Hypothalamus (tissue), 51 donors: ENCODE results near the gene SRMS.
A peak's percentile ranks its signal among the peaks of the same experiment; 100 is the strongest.

Experiments
- DNase-seq, 51 donors: peaks; one replicate each; lab custom pipeline; 2025; lab: John Stamatoyannopoulos, UW

SRMS gene

DNA sequence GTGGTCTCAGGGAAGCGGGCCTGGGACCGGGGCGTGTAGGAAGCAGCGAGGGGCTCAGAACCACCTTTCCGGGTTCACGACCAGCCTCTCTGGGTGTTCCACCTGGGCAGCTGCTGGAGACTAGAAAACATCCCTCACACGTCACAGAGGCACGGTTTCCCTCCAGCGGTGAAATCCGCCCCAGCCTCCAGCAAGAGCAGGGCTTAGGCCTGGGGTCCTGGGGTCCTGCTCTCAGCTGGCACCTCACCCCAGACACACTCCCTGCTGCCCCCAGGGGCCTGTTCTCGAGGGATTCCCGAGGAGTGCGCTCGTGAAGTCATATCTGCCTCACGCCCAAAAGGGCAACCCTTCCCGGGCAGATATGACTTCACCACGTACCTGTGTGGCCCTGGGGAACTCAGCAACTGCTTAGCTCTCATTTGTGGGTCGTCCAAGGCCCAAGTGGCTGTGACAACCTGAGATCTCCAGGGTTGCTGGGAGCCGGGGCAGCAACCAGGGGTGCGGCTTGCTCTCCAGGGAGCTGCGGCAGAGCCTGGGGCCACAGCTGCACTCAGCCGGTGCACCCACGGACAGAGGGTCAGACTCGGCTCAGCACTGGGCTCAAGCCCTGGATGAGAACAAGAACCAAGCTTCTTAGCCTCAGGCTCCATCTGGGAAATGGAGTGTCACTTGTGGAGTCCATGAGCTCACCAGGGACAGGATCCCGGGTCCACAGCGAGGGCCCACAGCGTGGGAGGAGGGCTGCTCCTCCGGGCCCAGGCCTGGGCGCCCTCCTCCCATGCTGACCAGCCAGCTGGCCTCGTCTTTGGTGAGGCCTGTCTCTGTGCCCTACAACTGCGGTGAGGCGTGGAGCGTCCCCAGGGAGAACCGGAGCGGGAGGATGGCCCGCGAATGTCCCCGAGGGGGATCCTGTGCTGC, 7.1 kb upstream of the SRMS start:
- DNase-seq: no peak

DNA sequence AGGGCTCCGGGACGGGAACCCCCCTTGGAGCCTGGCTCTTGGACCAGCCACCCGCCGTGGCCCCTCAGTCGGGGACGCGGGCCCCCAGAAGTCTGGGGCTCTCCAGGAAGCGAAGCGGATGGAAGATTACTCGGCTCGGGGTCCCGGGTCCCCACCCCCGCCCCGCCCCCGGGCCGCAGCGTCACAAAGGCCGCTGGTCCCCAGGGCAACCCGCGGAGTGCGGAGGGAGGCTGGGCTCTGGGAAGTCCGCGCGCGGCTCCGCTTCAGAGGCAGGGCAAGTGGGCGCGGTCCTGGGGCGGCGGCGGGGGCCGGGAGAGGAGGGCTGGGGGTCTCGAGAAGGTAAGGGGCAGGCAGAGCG, 6.4 kb upstream of the SRMS start, which contains the start of gene FNDC11:
Gene FNDC11 (plus strand): TSS at position 227 of the 358 bp plus-strand sequence. CDS start 1,505 bp downstream, outside the sequence.
- DNase-seq: peak in 2 of 51 donors; percentile 9 to 11

DNA sequence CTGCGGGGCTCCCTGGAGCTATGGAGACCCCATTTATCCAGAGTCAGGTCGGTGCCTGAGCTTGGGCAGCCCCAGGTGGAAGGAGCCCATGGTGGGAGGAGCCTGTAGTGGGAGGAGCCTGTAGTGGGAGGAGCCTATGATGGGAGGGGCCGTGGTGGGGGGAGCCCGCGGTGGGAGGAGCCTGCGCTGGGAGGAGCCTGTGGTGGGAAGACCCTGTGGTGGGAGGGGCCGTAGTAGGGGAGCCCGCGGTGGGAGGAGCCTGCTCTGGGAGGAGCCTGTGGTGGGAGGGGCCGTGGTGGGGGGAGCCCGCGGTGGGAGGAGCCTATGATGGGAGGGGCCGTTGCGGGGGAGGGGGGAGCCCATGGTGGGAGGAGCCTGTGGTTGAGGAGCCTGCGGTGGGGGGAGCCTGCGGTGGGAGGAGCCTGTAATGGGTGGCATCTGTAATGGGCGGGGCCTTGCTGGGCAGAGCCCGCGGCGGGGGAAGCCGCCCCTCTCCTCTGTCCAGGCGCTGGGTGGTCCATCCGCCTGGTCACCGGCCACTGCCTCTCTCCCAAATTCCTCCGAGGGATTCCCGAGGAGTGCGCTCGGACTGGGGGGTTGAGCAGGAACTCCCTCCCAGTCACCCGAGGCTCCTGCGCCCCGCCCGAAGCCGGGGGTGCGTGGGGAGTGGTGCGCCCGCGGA, 5.8 kb upstream of the SRMS start:
- DNase-seq: peak in 19 of 51 donors; percentile 6 to 70 (median 32)

DNA sequence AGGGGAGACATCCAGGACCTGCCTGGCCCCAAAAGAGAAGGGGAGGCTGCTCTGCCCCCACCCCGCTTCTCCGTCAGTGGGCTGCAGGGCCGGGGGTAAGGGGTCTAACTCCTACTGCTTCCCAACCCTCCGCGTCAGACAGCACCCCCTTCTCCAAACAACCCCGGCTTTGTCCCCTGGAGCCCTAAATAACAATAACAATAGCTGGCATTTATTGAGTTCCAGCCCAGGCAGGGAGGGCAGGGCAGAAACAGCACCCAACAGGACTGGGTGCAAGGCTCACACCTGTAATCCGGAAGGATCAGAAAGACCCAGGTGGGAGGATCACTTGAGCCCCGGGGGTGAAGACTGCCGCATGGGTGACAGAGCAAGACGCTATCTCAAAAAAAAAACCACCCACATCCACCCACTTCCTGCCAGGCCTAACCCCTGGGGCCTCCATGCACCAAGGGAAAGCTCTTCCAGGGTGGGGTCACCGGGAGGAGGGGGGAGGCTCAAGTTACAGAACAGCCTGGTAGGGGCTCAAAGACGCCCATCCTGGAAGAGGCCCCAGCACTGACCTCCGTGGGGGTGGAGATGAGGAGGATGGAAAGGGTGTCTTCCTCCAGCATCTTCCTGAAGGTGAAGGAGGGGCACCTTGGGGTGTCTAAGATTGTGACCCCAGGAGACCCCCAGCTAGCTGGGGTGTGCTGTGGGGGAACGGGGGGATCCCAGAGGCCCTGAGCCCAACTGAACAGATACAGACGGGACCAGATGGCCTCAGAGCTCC, 5.1 kb upstream of the SRMS start:
- no peak for DNase-seq

DNA sequence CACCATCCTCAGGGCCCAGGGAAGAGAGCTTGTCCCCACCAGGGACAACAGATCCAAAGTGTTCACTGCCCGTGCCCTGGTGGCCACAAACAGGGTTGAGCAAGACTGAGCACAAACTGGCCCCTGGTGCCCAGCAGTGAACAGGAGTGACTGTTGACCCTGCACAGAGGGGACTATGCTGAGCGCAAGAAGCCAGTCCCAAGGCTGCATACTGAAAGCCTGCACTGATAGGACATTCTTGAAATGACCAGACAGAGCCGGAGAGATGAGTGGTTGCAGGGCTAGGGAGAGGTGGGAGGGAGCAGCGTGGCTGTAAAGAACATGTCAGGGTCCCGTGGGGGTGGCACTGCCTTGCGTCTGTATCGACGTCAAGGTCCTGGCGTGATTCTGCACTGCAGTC, 3.5 kb upstream of the SRMS start:
- DNase-seq: no peak

DNA sequence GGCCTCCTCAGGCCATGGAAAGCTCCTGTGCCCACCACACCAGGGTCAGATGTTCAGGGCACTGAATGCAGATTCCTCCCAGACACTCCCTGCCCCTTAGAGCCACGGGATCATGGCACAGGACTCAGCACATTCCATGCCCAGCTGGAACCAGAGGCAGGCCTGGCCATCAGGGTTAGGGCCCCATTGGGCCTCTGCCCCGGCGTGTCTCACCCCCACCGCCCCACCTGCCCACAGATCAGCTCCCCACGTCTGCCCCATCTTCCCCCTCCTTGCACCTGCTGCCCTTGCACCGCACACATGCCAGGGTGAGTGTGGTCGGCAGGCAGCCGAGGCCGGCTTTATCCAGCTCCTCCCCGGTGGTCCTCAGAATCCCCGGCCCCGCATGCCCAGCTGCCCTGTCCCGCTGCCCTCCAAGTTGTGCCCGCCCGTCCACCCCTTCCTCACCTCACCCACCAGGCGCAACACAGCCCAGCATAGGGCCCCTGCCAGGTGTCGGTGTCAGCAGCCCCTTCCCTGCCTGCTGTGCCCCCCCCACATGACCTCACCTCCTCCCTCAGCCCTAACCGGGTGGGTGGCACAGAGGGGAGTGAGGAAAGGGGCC, 2.2 kb upstream of the SRMS start:
- DNase-seq: no peak

DNA sequence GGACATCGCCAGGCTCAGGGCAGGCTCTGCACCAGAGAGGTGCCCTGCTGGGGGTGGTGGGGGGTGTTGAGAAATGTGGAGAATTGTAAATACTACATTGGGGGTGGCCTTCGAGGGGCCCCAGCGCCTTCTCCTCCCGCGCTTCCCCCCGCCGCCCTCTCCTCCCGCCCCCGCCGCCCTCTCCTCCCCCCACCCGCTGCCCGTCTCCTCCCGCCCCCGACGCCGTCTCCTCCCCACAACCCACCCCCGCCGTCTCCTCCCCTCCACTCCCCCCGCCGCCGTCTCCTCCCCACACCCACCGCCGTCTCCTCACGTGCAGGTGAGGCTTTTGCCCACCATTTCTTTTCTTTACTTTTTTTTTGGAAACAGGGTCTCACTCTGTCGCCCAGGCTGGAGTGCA, 1.5 kb upstream of the SRMS start:
- no peak for DNase-seq

DNA sequence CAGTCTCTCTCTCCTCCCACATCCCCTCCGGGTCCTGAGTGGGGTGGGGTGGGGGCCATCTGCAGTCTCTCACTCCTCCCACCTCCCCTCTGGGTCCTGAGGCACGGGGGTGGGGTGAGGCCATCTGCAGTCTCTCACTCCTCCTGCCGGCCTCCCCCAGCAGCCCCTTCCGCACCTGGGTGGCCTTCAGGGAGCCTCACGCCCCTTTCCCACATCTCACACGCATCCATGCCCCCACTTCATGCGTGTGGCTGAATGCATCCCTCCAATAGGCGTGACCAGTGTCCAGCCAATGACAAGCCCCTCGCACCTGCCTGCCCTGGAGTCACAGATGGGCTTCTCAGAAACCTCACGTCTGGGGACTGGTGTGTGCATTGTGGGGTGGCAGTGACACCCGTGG, 993 bp upstream of the SRMS start:
- DNase-seq: no peak

DNA sequence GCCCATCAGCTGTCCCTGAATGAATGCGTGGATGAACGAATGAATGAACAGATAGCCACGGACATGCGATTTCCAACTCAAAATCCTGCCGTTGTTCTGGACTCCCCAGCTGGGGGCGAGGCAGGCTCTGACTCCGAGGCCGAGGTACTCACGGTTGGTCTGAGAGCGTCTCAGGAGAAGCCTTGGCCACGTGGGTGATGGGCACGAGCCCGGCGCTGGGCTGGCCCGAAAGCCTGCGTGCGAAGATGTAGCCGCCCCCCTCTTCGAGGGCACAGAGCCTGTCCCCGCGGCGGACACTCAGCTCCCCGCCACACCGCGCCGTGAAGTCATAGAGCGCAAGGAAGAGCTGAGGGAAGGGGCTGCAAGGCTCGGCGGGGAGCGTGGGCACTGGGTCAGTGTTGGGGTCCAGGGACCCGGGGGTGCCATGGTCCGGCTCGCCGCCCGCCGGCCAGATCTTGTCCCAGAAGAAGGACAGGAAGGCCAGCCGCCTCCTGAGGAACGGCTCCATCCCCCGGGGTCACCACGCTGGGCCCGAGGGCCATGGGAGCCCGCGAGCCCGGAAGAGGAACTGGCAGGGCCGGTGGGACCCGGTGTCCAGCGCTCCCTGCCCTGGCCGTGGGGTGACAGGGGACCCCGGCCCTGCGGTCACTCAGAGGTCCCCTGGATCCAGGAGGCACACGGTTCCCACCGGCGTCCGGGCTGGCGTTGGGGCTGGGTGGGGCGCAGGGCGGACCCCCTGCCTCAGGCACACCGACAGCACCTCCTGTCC, 409 bp downstream of the SRMS start:
- no peak for DNase-seq

DNA sequence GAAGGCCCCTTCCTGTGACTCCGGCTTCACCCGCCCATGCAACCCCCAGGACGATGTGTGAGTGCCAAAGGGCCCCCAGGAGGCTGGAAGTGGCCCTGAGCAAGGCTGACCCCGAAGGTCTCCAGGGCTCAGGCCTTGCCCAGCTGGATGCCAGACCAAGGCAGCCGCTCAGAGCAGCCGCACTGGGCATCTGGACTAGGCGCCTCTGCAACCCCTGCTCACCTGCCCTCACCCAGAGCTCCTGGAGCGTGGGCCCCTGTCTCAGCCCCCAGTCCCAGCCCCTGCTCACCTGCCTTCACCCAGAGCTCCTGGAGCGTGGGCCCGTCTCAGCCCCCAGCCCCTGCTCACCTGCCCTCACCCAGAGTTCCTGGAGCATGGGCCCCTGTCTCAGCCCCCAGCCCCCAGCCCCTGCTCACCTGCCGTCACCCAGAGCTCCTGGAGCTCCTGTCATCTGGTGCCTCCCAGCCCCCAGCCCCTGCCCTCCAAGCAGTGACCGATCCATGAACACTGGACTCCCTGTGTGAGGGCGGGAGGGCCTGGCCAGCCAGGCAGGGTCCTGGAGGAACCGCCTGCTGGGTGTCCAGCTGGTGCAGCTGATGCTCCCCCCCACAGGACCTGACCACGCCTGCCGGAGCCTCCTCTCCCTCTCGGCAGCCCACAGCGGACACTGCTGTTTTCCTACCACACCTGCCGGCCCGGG, 1.1 kb downstream of the SRMS start:
- no peak for DNase-seq

DNA sequence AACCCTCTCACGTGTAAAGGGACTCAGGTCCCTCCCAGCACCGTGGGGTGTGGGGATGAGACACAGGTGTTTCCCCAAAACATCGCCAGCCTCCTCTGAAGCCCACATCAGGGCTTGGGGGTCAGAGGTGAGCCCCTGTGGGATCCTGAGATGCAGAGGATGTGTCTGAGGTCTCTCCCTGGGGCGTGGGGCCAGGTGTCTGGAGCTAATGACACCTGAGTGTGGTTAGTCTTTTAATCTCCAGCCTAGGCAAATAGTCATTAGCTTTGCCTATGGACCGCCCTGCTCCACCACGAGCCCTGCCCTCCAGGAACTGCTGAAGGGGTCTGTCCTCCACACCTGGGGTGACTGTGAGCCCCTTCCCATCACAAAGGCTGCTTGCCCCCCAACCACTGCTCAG, 1.7 kb downstream of the SRMS start:
- DNase-seq: no peak

DNA sequence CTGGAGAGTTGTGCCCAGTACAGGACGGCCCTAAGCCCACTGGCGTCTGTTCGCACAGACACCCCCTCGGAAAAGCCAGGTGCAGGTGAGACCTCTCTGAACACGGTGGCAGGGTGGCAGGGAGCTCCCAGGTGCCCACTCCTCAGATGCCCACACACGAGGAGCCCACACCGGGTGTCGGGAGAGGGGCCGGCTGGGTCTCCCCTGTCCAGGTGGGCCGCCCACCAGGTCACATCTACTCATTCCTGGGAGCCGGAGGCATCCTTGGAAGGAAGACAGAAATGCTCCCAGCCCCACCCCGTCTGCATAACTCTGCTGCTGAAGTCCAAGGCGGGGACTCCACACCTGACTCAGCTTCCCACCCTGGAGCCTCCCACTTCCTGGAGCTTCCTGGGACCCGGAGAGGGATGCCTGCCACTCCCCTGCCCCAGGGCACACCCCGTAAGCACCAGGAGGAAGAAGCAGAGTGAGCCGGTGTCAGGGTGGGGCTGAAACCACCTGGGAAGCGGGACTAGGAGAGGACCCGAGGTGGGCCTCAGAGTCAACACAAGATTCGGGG, 2.5 kb downstream of the SRMS start:
- no peak for DNase-seq

DNA sequence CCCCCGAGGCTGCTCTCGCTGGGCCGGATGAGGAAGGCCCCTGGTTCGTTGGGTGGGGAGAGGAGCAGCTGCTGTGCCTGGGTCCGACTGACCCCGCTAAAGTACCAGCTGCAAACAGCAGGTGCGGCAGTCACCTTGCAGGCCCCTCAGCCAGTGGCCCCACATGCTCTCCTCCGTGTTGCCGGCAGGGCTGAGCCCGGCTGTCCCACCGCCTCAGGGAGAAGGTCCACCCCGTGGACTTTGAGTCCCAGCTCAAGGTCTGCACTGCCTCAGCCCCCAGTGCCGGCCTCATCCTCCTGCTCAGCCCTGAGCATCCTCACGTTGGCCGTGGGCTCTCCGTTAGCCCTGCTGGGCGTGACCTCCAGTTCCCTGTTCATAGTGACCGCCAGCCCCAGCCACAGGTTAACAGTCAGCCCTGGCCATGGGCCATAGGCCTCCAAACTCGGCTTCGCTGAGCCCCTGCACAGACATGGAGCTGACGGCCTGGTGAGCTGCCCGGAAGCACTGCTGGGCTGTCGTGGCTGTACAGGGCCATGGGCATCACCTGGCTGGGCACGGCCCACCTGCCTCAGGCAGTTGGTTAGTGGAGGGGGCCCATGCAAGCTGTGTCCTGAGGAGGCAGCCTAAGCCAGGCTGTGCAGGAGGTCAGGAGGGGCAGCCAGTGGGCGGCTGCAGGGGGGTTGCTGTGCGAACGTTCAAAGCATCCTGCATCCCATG, 3.1 kb downstream of the SRMS start:
- DNase-seq: no peak

DNA sequence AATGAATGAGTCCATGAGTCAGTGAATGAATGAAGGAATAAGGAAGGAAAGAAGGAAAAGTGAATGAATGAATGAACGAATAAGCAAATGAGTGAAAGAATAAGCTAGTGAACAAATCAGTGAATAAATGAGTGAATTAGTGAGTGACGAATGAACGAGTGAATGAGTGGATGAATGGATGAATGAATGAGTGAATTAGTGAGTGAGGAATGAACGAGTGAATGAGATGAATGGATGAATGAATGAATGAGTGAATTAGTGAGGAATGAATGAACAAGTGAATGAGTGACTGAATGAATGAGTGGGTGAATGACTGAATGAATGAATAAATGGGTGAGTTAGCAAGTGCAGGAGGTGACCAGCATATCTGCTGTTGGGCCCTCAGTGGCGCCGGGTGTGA, 3.8 kb downstream of the SRMS start:
- DNase-seq: no peak

DNA sequence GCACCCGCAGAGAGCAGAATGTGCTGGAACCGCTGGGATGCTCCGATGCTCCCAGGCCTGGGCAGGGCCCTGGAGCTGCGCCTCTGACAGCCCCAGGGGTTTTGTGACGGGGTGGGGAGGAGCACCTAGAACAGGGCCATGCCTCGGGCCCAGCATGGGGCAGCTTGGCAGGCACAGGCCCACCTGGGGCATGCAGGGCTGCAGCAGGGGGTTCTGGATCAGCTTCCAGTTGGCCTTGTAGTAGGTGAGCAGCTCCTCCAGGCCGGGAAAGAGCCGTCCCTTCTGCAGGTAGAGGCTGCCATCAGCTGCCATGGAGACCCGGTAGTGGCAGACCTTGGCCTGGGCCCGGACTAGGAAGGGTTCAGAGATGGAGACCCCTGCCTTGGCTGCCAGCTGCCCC, 4.4 kb downstream of the SRMS start:
- no peak for DNase-seq

DNA sequence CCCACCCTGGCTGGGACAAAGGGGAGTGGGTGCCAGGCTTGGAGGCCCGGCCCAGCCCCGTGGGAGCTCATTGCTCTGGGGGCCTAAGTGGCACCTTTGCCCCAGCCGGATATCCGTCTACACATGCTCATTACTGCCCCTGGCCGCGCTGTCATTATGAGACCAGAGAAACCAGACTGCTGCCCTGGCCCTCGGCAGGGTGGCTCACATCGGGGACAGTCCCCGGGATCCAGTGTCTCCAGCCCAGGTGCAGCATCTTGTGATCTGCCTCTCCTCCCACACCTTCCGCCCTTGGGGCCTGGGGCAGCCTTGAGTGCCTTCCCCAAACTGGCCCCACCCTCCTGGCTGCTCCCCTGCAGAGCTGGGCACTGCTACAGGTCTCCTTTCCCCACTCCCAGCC, 4.9 kb downstream of the SRMS start:
- no peak for DNase-seq

DNA sequence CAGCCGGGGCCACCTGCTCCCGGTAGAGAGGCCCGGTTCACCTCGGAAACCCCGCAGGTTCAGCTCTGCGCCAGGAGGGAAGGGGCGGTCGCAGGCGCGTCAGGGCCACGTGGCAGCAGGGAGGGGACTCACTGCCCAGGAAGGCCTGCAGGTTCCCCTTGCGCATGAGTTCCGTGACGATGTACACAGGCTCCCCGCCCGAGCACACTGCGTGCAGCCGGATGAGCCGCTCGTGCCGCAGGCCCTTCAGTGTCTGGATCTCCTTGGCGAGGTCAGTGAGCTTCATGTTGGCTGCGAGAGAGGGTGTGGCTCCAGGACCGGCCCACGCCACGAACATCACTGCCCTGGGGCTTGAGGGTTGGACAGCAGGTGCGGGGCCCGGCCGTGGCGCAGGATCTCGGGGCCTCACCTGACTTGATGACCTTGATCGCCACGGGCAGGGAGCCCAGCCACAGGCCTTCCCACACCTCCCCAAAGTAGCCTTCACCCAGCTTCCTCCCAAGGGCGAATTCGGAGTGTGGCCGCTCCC, 5.5 kb downstream of the SRMS start:
- DNase-seq: no peak

DNA sequence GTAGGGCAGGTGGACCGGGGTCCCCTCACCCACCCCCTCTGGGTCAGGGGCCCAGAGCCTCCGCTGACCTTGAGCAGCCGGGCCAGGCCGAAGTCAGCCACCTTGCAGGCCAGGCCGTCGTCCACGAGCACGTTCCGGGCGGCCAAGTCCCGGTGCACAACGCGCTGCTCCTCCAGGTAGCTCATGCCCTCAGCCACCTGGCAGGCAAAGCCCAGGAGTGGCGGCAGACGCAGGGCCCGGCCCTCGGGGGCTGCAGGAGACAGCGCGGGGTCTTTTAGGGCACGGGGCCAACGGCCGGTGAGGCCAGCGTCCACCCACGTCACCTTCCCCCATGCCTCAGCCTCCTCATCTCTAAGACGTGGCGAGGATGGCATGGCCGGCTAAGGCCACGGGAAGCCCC, 6.2 kb downstream of the SRMS start:
- no peak for DNase-seq
